HepG2 (cell line): Measurements from ENCODE around the gene UNC13D. TPM values are rescaled to one million over a fixed set of nuclear protein-coding genes. Genes with fewer than 3 reads are reported as not detected.
A peak's percentile ranks its signal among the peaks of the same experiment; 100 is the strongest.

Experiments
- FOXP1 ChIP-seq, 2 experiments: fragments of 450-650 bp in 1 of 2; IDR thresholded peaks; 2 replicates each; pipeline ENCODE4 v1.6.1; 2017 to 2018; ENCODE audit warnings: antibody characterized with exemption in 1 of 2
- RBM39 ChIP-seq: fragments of 200-400 bp; formaldehyde crosslinking; IDR thresholded peaks from one replicate; pipeline ENCODE4 v1.6.1; 2018; ENCODE audit warnings: antibody characterized with exemption, mild to moderate bottlenecking, low read depth, low read length; ENCODE audit not compliant: poor library complexity, severe bottlenecking
- TMF1 ChIP-seq: sonication (generic); formaldehyde crosslinking; IDR thresholded peaks from 2 replicates; pipeline ENCODE4 v1.8.1; 2022; ENCODE audit warnings: low read depth, missing genetic modification reagents
- ZMYM2 ChIP-seq: sonication (generic); formaldehyde crosslinking; IDR thresholded peaks from 2 replicates; pipeline ENCODE4 v1.8.0; 2022; ENCODE audit warnings: mild to moderate bottlenecking, missing genetic modification reagents
- ZNF138 ChIP-seq: sonication (generic); formaldehyde crosslinking; IDR thresholded peaks from 2 replicates; pipeline ENCODE4 v1.5.0; 2020; ENCODE audit warnings: mild to moderate bottlenecking, low read depth, missing genetic modification reagents
- ZNF143 ChIP-seq: sonication (generic); formaldehyde crosslinking; IDR thresholded peaks from 2 replicates; pipeline ENCODE4 v1.4.0; 2020; ENCODE audit warnings: missing genetic modification reagents
- ZNF747 ChIP-seq: sonication (generic); formaldehyde crosslinking; IDR thresholded peaks from 2 replicates; pipeline ENCODE4 v1.8.1; 2023; ENCODE audit warnings: missing genetic modification reagents, mild to moderate bottlenecking, borderline replicate concordance
- ZNF766 ChIP-seq: sonication (generic); formaldehyde crosslinking; IDR thresholded peaks from 2 replicates; pipeline ENCODE4 v1.5.0; 2020; ENCODE audit warnings: missing genetic modification reagents, borderline replicate concordance
- ZSCAN25 ChIP-seq: sonication (generic); formaldehyde crosslinking; IDR thresholded peaks from 2 replicates; pipeline ENCODE4 v1.8.0; 2022; ENCODE audit warnings: mild to moderate bottlenecking, missing genetic modification reagents
- polyA plus RNA-seq, 8 experiments: library from polyadenylated mRNA; depleted of rRNA in 3 of 8; stranded (reverse) in 7 of 8; unstranded in 1 of 8; fragments of >200 nt; fragmentation: Illumina TruSeq in 4 of 8; extraction: Trizol in 4 of 8; gene quantifications; 2 replicates each; pipeline versions ENCODE4 v1.2.1 to v1.2.3, GENCODE V29; 2011 to 2016; ENCODE audit warnings: low read depth in 4 of 8, missing spikeins in 1 of 8, mixed read lengths in 1 of 8; ENCODE audit not compliant: insufficient read depth in 1 of 8
- total RNA-seq, 5 experiments: library from RNA; depleted of rRNA; stranded (reverse); fragments of >200 nt; fragmentation: Illumina TruSeq; extraction: Trizol; gene quantifications; 2 replicates each; pipeline ENCODE4 v1.2.3, GENCODE V29; 2016; ENCODE audit warnings: low read depth in 1 of 5
- TF ChIP-seq, protein P1 (sequence below): sonication (generic); formaldehyde crosslinking; IDR thresholded peaks from one replicate; pipeline ENCODE4 v1.5.1; 2020; ENCODE audit warnings: mild to moderate bottlenecking, missing genetic modification reagents; ENCODE audit errors: not compliant biosample characterization
- TF ChIP-seq, protein P2 (sequence below): sonication (generic); formaldehyde crosslinking; IDR thresholded peaks from 2 replicates; pipeline ENCODE4 v1.4.0; 2020; ENCODE audit warnings: missing genetic modification reagents, mild to moderate bottlenecking, borderline replicate concordance
- TF ChIP-seq, protein P3 (sequence below): sonication (generic); formaldehyde crosslinking; IDR thresholded peaks from 2 replicates; pipeline ENCODE4 v1.8.0; 2022; ENCODE audit warnings: missing genetic modification reagents, mild to moderate bottlenecking, borderline replicate concordance
- TF ChIP-seq, protein P4 (sequence below): fragments of 450-650 bp; IDR thresholded peaks from 2 replicates; pipeline ENCODE4 v1.6.1; 2017; ENCODE audit warnings: mild to moderate bottlenecking

UNC13D gene
- total and polyA plus RNA-seq, 2 of the 13 experiments (the other 11 are each of a cell fraction or from before 2014, with no cell fraction given), result 29.7 to 42.7 TPM

- TF ChIP-seq ZNF766 (CRISPR knock-in tag) (no peak), ZMYM2 (CRISPR knock-in tag) (no peak), TMF1 (CRISPR knock-in tag) (no peak; the same call in 1 of the 2 replicates), RBM39 (no peak), ZNF138 (CRISPR knock-in tag) (no peak), ZSCAN25 (CRISPR knock-in tag) (no peak; the same call in none of the 2 replicates), ZNF143 (CRISPR knock-in tag) (no peak), FOXP1 (IDR thresholded peaks at IDR 0.05) (no peak), FOXP1 (CRISPR knock-in tag; IDR thresholded peaks at IDR 0.05) (no peak), ZNF747 (CRISPR knock-in tag) (no peak; the same call in 1 of the 2 replicates)
- TF ChIP-seq, protein P1, sequence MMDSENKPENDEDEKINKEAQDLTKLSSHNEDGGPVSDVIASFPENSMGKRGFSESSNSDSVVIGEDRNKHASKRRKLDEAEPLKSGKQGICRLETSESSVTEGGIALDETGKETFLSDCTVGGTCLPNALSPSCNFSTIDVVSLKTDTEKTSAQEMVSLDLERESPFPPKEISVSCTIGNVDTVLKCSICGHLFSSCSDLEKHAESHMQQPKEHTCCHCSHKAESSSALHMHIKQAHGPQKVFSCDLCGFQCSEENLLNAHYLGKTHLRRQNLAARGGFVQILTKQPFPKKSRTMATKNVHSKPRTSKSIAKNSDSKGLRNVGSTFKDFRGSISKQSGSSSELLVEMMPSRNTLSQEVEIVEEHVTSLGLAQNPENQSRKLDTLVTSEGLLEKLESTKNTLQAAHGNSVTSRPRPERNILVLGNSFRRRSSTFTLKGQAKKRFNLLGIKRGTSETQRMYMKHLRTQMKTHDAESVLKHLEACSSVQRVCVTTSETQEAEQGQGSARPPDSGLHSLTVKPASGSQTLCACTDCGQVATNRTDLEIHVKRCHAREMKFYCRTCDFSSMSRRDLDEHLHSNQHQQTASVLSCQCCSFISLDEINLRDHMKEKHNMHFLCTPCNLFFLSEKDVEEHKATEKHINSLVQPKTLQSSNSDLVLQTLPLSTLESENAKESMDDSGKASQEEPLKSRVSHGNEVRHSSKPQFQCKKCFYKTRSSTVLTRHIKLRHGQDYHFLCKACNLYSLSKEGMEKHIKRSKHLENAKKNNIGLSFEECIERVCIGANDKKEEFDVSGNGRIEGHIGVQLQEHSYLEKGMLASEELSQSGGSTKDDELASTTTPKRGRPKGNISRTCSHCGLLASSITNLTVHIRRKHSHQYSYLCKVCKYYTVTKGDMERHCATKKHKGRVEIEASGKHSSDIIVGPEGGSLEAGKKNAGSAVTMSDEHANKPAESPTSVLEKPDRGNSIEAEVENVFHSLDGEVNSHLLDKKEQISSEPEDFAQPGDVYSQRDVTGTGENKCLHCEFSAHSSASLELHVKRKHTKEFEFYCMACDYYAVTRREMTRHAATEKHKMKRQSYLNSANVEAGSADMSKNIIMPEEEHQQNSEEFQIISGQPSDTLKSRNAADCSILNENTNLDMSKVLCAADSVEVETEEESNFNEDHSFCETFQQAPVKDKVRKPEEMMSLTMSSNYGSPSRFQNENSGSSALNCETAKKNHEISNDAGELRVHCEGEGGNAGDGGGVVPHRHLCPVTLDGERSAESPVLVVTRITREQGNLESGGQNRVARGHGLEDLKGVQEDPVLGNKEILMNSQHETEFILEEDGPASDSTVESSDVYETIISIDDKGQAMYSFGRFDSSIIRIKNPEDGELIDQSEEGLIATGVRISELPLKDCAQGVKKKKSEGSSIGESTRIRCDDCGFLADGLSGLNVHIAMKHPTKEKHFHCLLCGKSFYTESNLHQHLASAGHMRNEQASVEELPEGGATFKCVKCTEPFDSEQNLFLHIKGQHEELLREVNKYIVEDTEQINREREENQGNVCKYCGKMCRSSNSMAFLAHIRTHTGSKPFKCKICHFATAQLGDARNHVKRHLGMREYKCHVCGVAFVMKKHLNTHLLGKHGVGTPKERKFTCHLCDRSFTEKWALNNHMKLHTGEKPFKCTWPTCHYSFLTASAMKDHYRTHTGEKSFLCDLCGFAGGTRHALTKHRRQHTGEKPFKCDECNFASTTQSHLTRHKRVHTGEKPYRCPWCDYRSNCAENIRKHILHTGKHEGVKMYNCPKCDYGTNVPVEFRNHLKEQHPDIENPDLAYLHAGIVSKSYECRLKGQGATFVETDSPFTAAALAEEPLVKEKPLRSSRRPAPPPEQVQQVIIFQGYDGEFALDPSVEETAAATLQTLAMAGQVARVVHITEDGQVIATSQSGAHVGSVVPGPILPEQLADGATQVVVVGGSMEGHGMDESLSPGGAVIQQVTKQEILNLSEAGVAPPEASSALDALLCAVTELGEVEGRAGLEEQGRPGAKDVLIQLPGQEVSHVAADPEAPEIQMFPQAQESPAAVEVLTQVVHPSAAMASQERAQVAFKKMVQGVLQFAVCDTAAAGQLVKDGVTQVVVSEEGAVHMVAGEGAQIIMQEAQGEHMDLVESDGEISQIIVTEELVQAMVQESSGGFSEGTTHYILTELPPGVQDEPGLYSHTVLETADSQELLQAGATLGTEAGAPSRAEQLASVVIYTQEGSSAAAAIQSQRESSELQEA (CRISPR knock-in tag), result peak; percentile 78
- TF ChIP-seq, protein P2, sequence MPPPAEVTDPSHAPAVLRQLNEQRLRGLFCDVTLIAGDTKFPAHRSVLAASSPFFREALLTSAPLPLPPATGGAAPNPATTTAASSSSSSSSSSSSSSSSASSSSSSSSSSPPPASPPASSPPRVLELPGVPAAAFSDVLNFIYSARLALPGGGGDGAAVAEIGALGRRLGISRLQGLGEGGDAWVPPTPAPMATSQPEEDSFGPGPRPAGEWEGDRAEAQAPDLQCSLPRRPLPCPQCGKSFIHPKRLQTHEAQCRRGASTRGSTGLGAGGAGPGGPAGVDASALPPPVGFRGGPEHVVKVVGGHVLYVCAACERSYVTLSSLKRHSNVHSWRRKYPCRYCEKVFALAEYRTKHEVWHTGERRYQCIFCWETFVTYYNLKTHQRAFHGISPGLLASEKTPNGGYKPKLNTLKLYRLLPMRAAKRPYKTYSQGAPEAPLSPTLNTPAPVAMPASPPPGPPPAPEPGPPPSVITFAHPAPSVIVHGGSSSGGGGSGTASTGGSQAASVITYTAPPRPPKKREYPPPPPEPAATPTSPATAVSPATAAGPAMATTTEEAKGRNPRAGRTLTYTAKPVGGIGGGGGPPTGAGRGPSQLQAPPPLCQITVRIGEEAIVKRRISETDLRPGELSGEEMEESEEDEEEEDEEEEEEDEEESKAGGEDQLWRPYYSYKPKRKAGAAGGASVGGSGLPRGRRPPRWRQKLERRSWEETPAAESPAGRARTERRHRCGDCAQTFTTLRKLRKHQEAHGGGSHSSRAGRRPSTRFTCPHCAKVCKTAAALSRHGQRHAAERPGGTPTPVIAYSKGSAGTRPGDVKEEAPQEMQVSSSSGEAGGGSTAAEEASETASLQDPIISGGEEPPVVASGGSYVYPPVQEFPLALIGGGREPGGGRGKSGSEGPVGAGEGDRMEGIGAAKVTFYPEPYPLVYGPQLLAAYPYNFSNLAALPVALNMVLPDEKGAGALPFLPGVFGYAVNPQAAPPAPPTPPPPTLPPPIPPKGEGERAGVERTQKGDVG (CRISPR knock-in tag), result no peak; the same call in 1 of the 2 replicates
- TF ChIP-seq, protein P3, sequence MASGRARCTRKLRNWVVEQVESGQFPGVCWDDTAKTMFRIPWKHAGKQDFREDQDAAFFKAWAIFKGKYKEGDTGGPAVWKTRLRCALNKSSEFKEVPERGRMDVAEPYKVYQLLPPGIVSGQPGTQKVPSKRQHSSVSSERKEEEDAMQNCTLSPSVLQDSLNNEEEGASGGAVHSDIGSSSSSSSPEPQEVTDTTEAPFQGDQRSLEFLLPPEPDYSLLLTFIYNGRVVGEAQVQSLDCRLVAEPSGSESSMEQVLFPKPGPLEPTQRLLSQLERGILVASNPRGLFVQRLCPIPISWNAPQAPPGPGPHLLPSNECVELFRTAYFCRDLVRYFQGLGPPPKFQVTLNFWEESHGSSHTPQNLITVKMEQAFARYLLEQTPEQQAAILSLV (CRISPR knock-in tag), result peak; percentile 25; the same call in 1 of the 2 replicates
- TF ChIP-seq, protein P4, sequence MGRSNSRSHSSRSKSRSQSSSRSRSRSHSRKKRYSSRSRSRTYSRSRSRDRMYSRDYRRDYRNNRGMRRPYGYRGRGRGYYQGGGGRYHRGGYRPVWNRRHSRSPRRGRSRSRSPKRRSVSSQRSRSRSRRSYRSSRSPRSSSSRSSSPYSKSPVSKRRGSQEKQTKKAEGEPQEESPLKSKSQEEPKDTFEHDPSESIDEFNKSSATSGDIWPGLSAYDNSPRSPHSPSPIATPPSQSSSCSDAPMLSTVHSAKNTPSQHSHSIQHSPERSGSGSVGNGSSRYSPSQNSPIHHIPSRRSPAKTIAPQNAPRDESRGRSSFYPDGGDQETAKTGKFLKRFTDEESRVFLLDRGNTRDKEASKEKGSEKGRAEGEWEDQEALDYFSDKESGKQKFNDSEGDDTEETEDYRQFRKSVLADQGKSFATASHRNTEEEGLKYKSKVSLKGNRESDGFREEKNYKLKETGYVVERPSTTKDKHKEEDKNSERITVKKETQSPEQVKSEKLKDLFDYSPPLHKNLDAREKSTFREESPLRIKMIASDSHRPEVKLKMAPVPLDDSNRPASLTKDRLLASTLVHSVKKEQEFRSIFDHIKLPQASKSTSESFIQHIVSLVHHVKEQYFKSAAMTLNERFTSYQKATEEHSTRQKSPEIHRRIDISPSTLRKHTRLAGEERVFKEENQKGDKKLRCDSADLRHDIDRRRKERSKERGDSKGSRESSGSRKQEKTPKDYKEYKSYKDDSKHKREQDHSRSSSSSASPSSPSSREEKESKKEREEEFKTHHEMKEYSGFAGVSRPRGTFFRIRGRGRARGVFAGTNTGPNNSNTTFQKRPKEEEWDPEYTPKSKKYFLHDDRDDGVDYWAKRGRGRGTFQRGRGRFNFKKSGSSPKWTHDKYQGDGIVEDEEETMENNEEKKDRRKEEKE, result no peak
Measured at GRCh38 chr17:75877752-75878173, 33.6 kb upstream of the UNC13D start (continued).
